Erythroblast (primary cell): ENCODE data around the gene ENG.

ENCODE experiments used
- DNase-seq, 2 experiments: peaks; one replicate each; lab custom pipeline; 2025; lab: John Stamatoyannopoulos, UW
- GATA1 ChIP-seq: IDR thresholded peaks from 2 replicates; pipeline ENCODE4 v1.6.1; 2011; ENCODE audit warnings: low read depth, mild to moderate bottlenecking, control low read depth, low read length, moderate library complexity
- POLR2A ChIP-seq: IDR thresholded peaks from 2 replicates; pipeline ENCODE4 v1.6.1; 2011; ENCODE audit warnings: mild to moderate bottlenecking, low read length

Gene ENG

DNA sequence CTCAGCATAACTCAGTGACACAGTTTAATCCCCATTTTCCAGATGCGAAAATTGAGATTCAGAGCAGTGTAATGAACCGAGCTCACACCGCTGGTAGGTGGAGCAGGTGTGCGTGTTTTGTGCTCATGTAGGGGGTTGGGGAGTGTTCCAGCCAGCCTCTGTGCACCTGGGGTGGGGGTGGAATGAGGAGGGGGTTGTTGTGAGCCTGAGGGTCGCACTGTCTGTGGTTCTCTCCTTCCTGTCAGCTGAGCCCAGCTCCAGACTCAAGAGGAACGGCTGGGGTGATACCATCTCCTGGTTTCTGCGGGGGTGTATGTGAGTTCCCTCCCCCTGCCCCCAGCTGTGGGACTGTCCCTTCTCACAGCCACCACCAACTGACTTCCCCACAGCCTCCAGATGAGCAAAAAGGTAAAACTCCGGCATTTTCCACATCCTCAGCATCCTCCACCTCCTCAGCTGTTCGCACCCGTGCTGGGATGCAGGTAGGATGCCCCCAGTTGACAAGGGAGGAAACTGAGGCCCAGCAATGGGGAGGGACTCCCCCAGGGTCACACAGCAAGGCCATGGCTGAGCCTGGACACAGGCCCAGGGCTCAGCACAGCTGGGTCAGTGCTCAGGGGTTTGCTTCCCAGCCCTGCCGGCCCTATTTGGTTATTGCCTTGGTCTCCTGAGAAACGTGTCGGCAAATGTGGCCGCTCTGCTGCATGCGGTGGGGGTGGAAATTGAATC is 78.1 kb downstream of the ENG start:
- DNase-seq, result peak; percentile 76 to 84
- no peak for TF ChIP-seq GATA1
- TF ChIP-seq POLR2A, result no peak

- DNase-seq, result no peak
- no peak for TF ChIP-seq POLR2A
- no peak for TF ChIP-seq GATA1
Observed at GRCh38 chr9:127773981-127774380, 80.5 kb downstream of the ENG start.

GRCh38 chr9:127773272-127773671 is 81.2 kb downstream of the ENG start:
- no peak for DNase-seq
- TF ChIP-seq GATA1, result no peak
- TF ChIP-seq POLR2A, result no peak

- TF ChIP-seq GATA1 (no peak), POLR2A (no peak)
- no peak for DNase-seq
Observed at GRCh38 chr9:127772603-127773002, 81.9 kb downstream of the ENG start.

GRCh38 chr9:127771570-127772189 is 82.8 kb downstream of the ENG start:
- no peak for DNase-seq
- TF ChIP-seq GATA1 (no peak), POLR2A (no peak)

DNA sequence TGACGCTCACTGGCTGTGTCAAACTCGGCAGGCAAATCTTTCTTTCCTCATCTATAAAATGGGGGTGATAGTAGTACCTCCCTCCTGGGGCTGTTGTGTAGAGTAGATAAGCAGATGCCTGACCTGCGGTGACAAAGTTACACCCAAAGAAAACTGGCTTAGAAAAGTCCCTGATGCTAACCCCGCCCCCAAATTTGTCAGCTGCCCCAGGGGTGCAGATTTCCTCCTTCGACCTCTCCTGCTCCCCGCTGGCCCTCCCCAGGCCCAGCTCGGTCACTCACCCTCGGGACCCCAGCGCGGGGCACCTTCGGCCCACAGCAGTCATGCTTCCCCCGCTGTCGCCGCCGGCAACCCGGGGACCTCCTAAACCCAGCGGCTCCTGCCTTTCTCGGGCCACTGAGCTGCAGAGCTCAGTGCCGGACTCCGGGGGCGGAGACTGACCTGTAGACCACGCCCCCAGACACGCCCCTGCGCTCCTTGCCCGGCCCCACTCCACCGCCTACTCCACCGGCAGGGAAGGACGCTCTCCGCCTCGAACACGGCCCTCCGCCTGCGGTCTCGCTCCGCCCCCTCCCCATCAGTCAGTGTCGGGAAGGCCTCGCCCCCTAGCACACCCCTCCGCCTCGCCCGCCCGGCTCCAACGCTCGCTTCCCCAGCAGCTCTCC is 83.4 kb downstream of the ENG start:
- TF ChIP-seq POLR2A, result no peak
- TF ChIP-seq GATA1, result no peak
- DNase-seq, result peak; percentile 96 to 97

- DNase-seq, result no peak
- TF ChIP-seq POLR2A, result no peak
- no peak for TF ChIP-seq GATA1
Observed at GRCh38 chr9:127770583-127770904, 83.9 kb downstream of the ENG start.

- no peak for DNase-seq
- TF ChIP-seq GATA1 (no peak), POLR2A (no peak)
Observed at GRCh38 chr9:127769929-127770582, 84.4 kb downstream of the ENG start.

DNA sequence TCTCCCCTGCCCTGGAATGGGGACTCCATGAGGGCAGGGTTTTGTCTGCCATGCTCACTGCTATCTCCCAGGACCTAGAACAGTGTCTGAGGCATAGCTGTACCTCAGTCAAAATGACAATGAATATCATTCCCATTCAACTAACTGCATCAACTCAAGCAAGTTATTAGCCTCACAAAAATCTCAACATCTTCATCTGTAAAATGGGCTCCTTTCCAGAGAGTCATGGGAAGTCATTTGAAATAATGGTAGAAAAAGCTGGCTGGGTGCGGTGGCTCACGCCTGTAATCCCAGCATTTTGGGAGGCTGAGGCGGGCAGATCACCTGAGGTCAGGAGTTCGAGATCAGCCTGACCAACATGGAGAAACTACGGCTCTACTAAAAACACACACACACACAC is 85.4 kb downstream of the ENG start:
- no peak for TF ChIP-seq GATA1
- TF ChIP-seq POLR2A, result no peak
- DNase-seq, result no peak

DNA sequence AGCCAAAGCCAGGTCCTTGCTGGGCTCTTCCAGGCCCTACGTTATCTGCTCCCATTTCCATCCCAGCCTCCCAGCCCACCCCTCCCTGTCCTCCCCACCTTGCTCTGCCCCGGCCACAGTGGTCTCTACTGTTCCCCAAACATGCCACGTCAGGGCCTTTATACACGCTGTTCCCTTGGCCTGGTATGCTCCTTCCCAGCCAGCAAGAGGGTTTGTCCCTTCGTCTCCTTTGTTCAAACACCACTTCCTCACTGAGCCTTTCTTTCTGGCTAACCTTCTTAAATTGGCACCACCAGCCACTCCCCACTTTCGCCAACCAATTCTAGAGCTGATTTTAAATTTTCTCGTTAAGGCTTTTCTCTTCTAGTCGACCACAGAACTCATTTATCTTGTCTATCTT is 85.8 kb downstream of the ENG start:
- DNase-seq, result no peak
- no peak for TF ChIP-seq GATA1
- TF ChIP-seq POLR2A, result no peak

- no peak for TF ChIP-seq GATA1
- no peak for TF ChIP-seq POLR2A
- no peak for DNase-seq
Observed at GRCh38 chr9:127767909-127768331, 86.5 kb downstream of the ENG start.

DNA sequence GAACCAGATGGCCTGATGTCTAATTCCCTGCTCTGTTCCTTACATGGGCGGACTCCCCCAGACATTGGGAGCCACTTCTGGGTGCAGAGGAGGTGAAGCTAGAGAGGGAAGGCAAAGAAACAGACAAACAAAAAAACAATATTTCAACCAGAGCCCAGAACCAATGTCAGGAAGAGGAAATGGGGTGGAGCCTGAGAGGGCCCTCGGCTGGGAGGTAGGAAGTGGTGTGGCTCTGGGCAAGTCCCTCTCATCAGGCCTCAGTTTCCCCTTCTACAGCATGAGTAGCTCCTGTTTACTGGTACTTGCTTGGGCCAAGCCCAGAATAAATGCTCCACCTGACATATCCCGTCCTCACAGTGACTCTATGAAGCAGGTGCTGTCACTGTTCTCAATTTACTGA is 87.0 kb downstream of the ENG start:
- no peak for DNase-seq
- TF ChIP-seq GATA1, result no peak
- TF ChIP-seq POLR2A, result no peak

- DNase-seq, result no peak
- TF ChIP-seq GATA1 (no peak), POLR2A (no peak)
Observed at GRCh38 chr9:127765418-127765817, 89.0 kb downstream of the ENG start.
